Upper lobe of right lung (tissue), 1 donor: ENCODE data around the gene GRK1. TPM values are rescaled to one million over a fixed set of nuclear protein-coding genes. Genes with fewer than 3 reads are reported as not detected.
"Not testable (repeated sequence)": the region's sequence is repeated elsewhere in the genome, so short reads cannot be mapped to it uniquely, and the experiment has no call there.

Experiments
- ATAC-seq: fragments of 200-7000 bp; cut with Tn5 transposase; one replicate; pipeline ENCODE4 v1.9.1; 2020; ENCODE audit warnings: mild to moderate bottlenecking, moderate library complexity
- DNase-seq: peaks from one replicate; pipeline ENCODE4 v3.0.0-alpha.2; 2020
- H3K27ac ChIP-seq: fragments of 200-600 bp; one replicate; pipeline ENCODE4 v1.8.0; 2022
- H3K27me3 ChIP-seq: fragments of 200-600 bp; one replicate; pipeline ENCODE4 v1.8.0; 2022; ENCODE audit warnings: mild to moderate bottlenecking
- H3K36me3 ChIP-seq: fragments of 200-600 bp; one replicate; pipeline ENCODE4 v1.8.0; 2022
- H3K4me1 ChIP-seq: fragments of 200-600 bp; one replicate; pipeline ENCODE4 v1.8.0; 2022
- H3K4me3 ChIP-seq: fragments of 200-600 bp; one replicate; pipeline ENCODE4 v1.8.0; 2022; ENCODE audit warnings: mild to moderate bottlenecking
- H3K9me3 ChIP-seq: fragments of 200-600 bp; one replicate; pipeline ENCODE4 v1.8.0; 2022
- intact Hi-C: fragments of 100-400 bp; cut with DNase I; formaldehyde crosslinking; loops from one replicate; pipeline ENCODE4 v1.11.0; 2022
- total RNA-seq: library from RNA; stranded (reverse); fragmentation: NEBNext Ultra II Directional; extraction: Animal tissue kit (Norgen Biotek cat#: 25700); gene quantifications from one replicate; pipeline ENCODE4 v1.2.1, GENCODE V29; 2021
- TF ChIP-seq, protein P1 (sequence below): fragments of 200-600 bp; IDR thresholded peaks from one replicate; pipeline ENCODE4 v1.8.0; 2022; ENCODE audit warnings: antibody characterized with exemption
- donor health status: DM: no; HTN: yes; CAD: no; lungs with severe emphysema.

The GRK1 gene
- total RNA-seq, 1 donor from 2014 or later, result 0.09 TPM

- intact Hi-C loops, H3K4me3 ChIP-seq, H3K27ac ChIP-seq, H3K27me3 ChIP-seq, ATAC-seq, DNase-seq, H3K9me3 ChIP-seq, H3K36me3 ChIP-seq, H3K4me1 ChIP-seq: not testable (repeated sequence)
- TF ChIP-seq, protein P1, sequence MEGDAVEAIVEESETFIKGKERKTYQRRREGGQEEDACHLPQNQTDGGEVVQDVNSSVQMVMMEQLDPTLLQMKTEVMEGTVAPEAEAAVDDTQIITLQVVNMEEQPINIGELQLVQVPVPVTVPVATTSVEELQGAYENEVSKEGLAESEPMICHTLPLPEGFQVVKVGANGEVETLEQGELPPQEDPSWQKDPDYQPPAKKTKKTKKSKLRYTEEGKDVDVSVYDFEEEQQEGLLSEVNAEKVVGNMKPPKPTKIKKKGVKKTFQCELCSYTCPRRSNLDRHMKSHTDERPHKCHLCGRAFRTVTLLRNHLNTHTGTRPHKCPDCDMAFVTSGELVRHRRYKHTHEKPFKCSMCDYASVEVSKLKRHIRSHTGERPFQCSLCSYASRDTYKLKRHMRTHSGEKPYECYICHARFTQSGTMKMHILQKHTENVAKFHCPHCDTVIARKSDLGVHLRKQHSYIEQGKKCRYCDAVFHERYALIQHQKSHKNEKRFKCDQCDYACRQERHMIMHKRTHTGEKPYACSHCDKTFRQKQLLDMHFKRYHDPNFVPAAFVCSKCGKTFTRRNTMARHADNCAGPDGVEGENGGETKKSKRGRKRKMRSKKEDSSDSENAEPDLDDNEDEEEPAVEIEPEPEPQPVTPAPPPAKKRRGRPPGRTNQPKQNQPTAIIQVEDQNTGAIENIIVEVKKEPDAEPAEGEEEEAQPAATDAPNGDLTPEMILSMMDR, result peak; percentile 36
Observed at GRCh38 chr13:113621498-113621897, 45.5 kb upstream of the GRK1 start.

- H3K9me3 ChIP-seq, intact Hi-C loops, H3K27ac ChIP-seq, H3K4me1 ChIP-seq, DNase-seq, ATAC-seq, H3K36me3 ChIP-seq, H3K27me3 ChIP-seq, H3K4me3 ChIP-seq: not testable (repeated sequence)
Observed at GRCh38 chr13:113621986-113622550, 45.0 kb upstream of the GRK1 start.

- TF ChIP-seq, protein P1, result no peak
- H3K27me3 ChIP-seq, result no peaks in the 10 kb centered on the region
- no peaks in the 10 kb centered on the region for H3K4me1 ChIP-seq
- H3K27ac ChIP-seq, result no peak overlapping the region
- no peak for ATAC-seq
- intact Hi-C loops, result no loop called here
- no peak for DNase-seq
- no peak overlapping the region for H3K4me3 ChIP-seq
- no peaks in the 10 kb centered on the region for H3K9me3 ChIP-seq
- H3K36me3 ChIP-seq, result peaks cover 6% of the 10 kb centered on the region
Observed at GRCh38 chr13:113622791-113623490, 44.1 kb upstream of the GRK1 start.

GRCh38 chr13:113623491-113624234, 43.4 kb upstream of the GRK1 start:
- no peak overlapping the region for H3K27ac ChIP-seq
- peak; percentile 29 for ATAC-seq

GRCh38 chr13:113624235-113624587, 42.8 kb upstream of the GRK1 start:
- Histone ChIP-seq H3K27ac (no peak overlapping the region), H3K4me1 (no peaks in the 10 kb centered on the region), H3K9me3 (no peaks in the 10 kb centered on the region), H3K4me3 (no peak overlapping the region), H3K27me3 (no peaks in the 10 kb centered on the region), H3K36me3 (peaks cover 6% of the 10 kb centered on the region)
- no peak for DNase-seq
- intact Hi-C loops, result no loop called here
- no peak for ATAC-seq
- TF ChIP-seq, protein P1, result no peak

More at GRCh38 chr13:113623491-113624234, 43.4 kb upstream of the GRK1 start:
- DNase-seq, result no peak
- no peak overlapping the region for H3K4me3 ChIP-seq
- TF ChIP-seq, protein P1, result no peak
- no peaks in the 10 kb centered on the region for H3K4me1 ChIP-seq
- intact Hi-C loops, result no loop called here
- H3K36me3 ChIP-seq, result peaks cover 6% of the 10 kb centered on the region
- H3K27me3 ChIP-seq, result no peaks in the 10 kb centered on the region
- H3K9me3 ChIP-seq, result no peaks in the 10 kb centered on the region

DNA sequence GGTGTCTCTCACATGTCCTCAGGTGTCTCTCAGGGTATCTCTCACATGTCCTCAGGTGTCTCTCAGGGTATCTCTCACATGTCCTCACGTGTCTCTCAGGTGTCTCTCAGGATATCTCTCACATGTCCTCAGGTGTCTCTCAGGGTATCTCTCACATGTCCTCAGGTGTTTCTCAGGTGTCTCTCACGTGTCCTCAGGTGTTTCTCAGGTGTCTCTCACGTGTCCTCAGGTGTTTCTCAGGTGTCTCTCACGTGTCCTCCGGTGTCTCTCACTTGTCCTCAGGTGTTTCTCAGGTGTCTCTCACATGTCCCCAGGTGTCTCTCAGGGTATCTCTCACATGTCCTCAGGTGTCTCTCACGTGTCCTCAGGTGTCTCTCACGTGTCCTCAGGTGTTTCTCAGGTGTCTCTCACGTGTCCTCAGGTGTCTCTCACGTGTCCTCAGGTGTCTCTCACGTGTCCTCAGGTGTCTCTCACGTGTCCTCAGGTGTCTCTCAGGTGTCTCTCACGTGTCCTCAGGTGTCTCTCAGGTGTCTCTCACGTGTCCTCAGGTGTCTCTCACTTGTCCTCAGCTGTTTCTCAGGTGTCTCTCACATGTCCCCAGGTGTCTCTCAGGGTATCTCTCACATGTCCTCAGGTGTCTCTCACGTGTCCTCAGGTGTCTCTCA, 42.2 kb upstream of the GRK1 start:
- DNase-seq, H3K36me3 ChIP-seq, intact Hi-C loops: not testable (repeated sequence)

More for the DNA sequence above, 42.2 kb upstream of the GRK1 start:
- not testable (repeated sequence) for H3K9me3 ChIP-seq, H3K4me1 ChIP-seq, H3K4me3 ChIP-seq, H3K27me3 ChIP-seq, H3K27ac ChIP-seq, ATAC-seq
